ENCODE measurements around the gene DUOXA2.
"Not testable (repeated sequence)": the region's sequence is repeated elsewhere in the genome, so short reads cannot be mapped to it uniquely, and the experiment has no call there.

The DUOXA2 gene

GRCh38 chr15:45114076-45114750 is at the start of gene DUOXA2, which contains the start of gene DUOX2:
TSS of gene DUOXA2 (plus strand) at chr15:45114326. CDS start at chr15:45114606, 280 bp downstream.
TSS of gene DUOX2 (minus strand) at chr15:45114172. CDS start at chr15:45113411, 761 bp downstream.
- CTCF ChIA-PET: interaction anchor here (0.7 to 1.4 kb wide), 3 partner anchors 13 to 18 kb away, joined by 3 to 4 read pairs (median 3); no protein-coding TSS in a partner anchor
- POLR2A ChIA-PET: no interaction called here

GRCh38 chr15:45064386-45064785 is 49.7 kb upstream of the DUOXA2 start:
- POLR2A ChIA-PET: no interaction called here
- no peak overlapping the region for H3K27ac ChIP-seq (ENCODE audit: extremely low read depth, low read depth, low read length)
- CTCF ChIA-PET: interaction anchor here (1.3 kb wide), 1 partner anchor 54 kb away, joined by 5 read pairs; no protein-coding TSS in a partner anchor

More at GRCh38 chr15:45114076-45114750, at the start of gene DUOXA2, which contains the start of gene DUOX2:
- Histone ChIP-seq H3K27ac (ENCODE audit: extremely low read depth, low read depth, low read length) (no peak within 1 kb of the TSS), H3K4me3 (ENCODE audit: low read depth, low read length) (no peak within 1 kb of the TSS), H3K4me1 (ENCODE audit: control insufficient read depth, insufficient read depth, low read length) (no peaks in the 10 kb centered on the region), H3K9me3 (ENCODE audit: control insufficient read depth, insufficient read depth, low read depth, low read length) (no peaks in the 10 kb centered on the region), H3K36me3 (ENCODE audit: control insufficient read depth in 2 of 2, insufficient read depth in 1 of 2, low read length in 2 of 2) (no peaks in the 10 kb centered on the region)
- TF ChIP-seq ZBTB11 (tag by site-specific recombination; conservative IDR thresholded peaks at IDR 0.05; ENCODE audit: low read depth): no peak
- TF ChIP-seq ZNF580 (tag by site-specific recombination; IDR thresholded peaks at IDR 0.05): no peak
- no peak for TF ChIP-seq ZNF639 (tag by site-specific recombination; IDR thresholded peaks at IDR 0.05)
- TF ChIP-seq ZNF404 (tag by site-specific recombination; IDR thresholded peaks at IDR 0.05): no peak
- TF ChIP-seq YY1 (tag by site-specific recombination; IDR thresholded peaks at IDR 0.05): no peak
- no peak for TF ChIP-seq ZNF391 (tag by site-specific recombination; IDR thresholded peaks at IDR 0.05; ENCODE audit: borderline replicate concordance, low read depth)
- TF ChIP-seq ZNF707 (tag by site-specific recombination; IDR thresholded peaks at IDR 0.05): no peak
- TF ChIP-seq ZBTB1 (tag by site-specific recombination; IDR thresholded peaks at IDR 0.05): no peak
- TF ChIP-seq ZNF311 (tag by site-specific recombination; IDR thresholded peaks at IDR 0.05; ENCODE audit: borderline replicate concordance): no peak
- no peak for TF ChIP-seq ZNF76 (tag by site-specific recombination; IDR thresholded peaks at IDR 0.05; ENCODE audit: borderline replicate concordance, low read depth)
- no peak for TF ChIP-seq ZNF670 (tag by site-specific recombination; IDR thresholded peaks at IDR 0.05; ENCODE audit: low read depth)
- TF ChIP-seq ZNF560 (tag by site-specific recombination; IDR thresholded peaks at IDR 0.05; ENCODE audit: borderline replicate concordance): no peak
- TF ChIP-seq ZNF302 (tag by site-specific recombination; IDR thresholded peaks at IDR 0.05; ENCODE audit: low read depth): no peak
- TF ChIP-seq HOXD13 (CRISPR knock-in tag; IDR thresholded peaks at IDR 0.05; ENCODE audit: borderline replicate concordance): no peak

GRCh38 chr15:45069942-45070360 is 44.2 kb upstream of the DUOXA2 start:
- CTCF ChIA-PET; H3K27ac ChIP-seq (ENCODE audit: extremely low read depth, low read depth, low read length); H3K4me1 ChIP-seq (ENCODE audit: control insufficient read depth, insufficient read depth, low read length); H3K4me3 ChIP-seq (ENCODE audit: low read depth, low read length); POLR2A ChIA-PET; H3K9me3 ChIP-seq (ENCODE audit: control insufficient read depth, insufficient read depth, low read depth, low read length): not testable (repeated sequence)
- H3K36me3 ChIP-seq (ENCODE audit: control insufficient read depth in 2 of 2, insufficient read depth in 1 of 2, low read length in 2 of 2): peaks cover 0 to 18% of the 10 kb centered on the region in 2 experiments; a peak in 1 of 3 replicates

More at GRCh38 chr15:45064386-45064785, 49.7 kb upstream of the DUOXA2 start:
- Histone ChIP-seq H3K4me3 (ENCODE audit: low read depth, low read length) (no peak overlapping the region), H3K4me1 (ENCODE audit: control insufficient read depth, insufficient read depth, low read length) (no peaks in the 10 kb centered on the region), H3K9me3 (ENCODE audit: control insufficient read depth, insufficient read depth, low read depth, low read length) (no peaks in the 10 kb centered on the region), H3K36me3 (ENCODE audit: control insufficient read depth in 2 of 2, insufficient read depth in 1 of 2, low read length in 2 of 2) (peaks cover 0 to 11% of the 10 kb centered on the region in 2 experiments; a peak in 1 of 3 replicates)
- no peak for TF ChIP-seq ZFP3 (tag by site-specific recombination; IDR thresholded peaks at IDR 0.05; ENCODE audit: low read depth)
- no peak for TF ChIP-seq ZNF585B (tag by site-specific recombination; IDR thresholded peaks at IDR 0.05)
- TF ChIP-seq ZFP37 (tag by site-specific recombination; IDR thresholded peaks at IDR 0.05): no peak
- TF ChIP-seq ZNF544 (tag by site-specific recombination; IDR thresholded peaks at IDR 0.05): no peak
- TF ChIP-seq ZNF837 (tag by site-specific recombination; IDR thresholded peaks at IDR 0.05): no peak
- TF ChIP-seq ZNF639 (tag by site-specific recombination; IDR thresholded peaks at IDR 0.05): no peak
- TF ChIP-seq PATZ1 (tag by site-specific recombination; IDR thresholded peaks at IDR 0.05): no peak

All from HEK293 (cell line).